Measurements from ENCODE around the gene CST3.
"Not testable (repeated sequence)": the region's sequence is repeated elsewhere in the genome, so short reads cannot be mapped to it uniquely, and the experiment has no call there.

Gene CST3

GRCh38 chr20:23627501-23627900 is 10.3 kb downstream of the CST3 start:
- DNase-seq (ENCODE audit: low spot score): no peak

GRCh38 chr20:23626040-23626620 is 11.6 kb downstream of the CST3 start:
- DNase-seq (ENCODE audit: low spot score): no peak

DNA sequence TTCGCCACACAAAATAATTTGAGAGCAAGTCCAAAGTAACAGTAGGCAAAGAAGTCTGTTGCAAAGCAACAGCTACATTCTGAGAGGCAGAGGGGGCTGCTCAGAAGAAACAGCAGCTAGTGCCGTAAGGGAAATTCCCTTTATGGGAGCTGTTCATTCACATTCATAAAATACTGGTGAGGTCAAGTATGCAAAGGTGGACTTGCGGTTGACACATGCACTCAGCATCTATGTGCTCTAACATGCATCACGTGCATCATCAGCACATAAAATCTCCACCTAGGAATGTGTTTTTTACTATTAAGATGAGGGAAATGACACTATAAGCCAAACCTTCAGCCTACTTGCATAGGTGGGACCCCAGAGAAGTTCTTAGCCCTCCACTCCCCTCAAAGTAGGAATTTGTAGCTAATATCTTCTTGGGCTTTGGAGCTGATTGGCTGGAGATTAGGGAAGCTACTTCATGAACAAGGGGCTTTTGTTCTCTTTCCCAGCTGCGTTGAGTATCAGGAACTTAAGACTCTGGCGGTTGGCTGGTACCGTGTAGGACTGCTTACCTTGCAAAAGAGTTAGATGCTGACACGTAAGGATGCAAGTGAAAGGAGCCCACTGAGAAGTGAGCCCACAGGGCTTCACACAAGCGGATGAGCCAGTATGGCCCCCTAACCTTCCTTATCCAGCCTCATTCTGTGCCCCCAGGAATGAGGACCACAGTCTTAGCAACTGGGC is 12.4 kb downstream of the CST3 start:
- DNase-seq (ENCODE audit: low spot score): no peak

DNA sequence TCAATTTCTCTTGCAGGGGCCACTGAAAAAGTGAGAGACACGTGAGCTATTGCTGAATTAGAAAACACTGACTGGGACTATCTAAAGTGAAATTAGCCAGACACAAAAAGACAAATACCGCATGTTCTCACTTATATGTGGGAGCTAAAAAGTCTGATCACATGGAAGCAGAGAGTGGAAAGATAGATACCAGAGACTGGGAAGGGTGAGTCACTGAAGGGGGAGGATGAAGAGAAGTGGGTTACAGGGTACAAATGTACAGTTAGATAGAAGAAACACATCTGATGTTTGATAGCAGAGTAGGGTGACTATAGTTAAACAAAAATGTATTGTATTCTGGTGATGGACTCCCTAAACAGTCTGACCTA is 13.4 kb downstream of the CST3 start:
- no peak for DNase-seq (ENCODE audit: low spot score)

DNA sequence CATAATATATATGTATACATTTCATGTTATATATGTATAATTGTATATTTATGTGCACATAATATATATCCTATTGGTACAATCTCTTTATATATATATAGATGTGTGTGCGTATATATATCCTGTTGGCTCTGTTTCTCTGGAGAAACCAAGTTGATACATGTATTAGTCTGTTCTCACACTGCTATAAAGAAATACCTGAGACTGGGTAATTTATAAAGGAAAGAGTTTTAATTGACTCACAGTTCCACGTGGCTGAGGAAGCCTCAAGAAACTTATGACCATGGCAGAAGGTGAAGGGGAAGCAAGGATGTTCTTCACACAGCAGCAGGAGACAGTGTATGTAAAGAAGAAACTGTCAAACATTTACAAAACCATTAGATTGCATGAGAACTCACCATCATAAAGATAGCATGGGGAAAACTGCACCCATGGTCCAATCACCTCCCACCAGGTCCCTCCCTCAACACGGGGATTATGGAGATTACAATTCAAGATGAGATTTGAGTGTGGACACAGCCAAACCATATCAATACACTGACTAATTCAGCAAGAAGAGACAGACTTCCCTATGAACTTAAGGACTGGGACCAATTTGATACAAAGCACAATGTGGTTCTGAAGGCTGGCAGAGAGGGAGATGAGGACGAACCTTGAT is 14.0 kb downstream of the CST3 start:
- DNase-seq (ENCODE audit: low spot score): no peak

GRCh38 chr20:23622839-23623343 is 14.9 kb downstream of the CST3 start:
- no peak for DNase-seq (ENCODE audit: low spot score)

- not testable (repeated sequence) for DNase-seq (ENCODE audit: low spot score)
Observed at GRCh38 chr20:23622401-23622800, 15.4 kb downstream of the CST3 start.

- DNase-seq (ENCODE audit: low spot score): not testable (repeated sequence)
Observed at GRCh38 chr20:23620670-23621386, 16.9 kb downstream of the CST3 start.

- no peak for DNase-seq (ENCODE audit: low spot score)
Observed at GRCh38 chr20:23614163-23614562, 23.6 kb downstream of the CST3 start.

DNA sequence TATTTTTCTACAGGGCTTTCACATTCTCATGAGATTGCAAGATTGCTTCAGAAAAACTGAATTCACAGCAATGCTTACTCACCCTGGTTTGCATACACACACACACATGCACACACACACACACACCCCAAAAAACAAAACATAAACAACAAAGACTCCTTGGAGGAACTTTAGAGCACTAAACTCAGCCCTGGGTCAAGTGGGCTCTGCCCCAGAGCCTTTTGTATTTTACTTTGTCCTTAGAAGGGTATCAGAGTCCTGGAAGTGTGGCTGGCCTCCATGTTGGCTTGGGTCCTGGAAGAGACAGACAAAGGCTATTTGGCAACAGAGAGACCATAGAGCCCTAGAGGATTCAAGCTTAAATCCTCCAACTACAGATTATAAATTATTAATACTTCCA is 24.1 kb downstream of the CST3 start:
- DNase-seq (ENCODE audit: low spot score): no peak

DNA sequence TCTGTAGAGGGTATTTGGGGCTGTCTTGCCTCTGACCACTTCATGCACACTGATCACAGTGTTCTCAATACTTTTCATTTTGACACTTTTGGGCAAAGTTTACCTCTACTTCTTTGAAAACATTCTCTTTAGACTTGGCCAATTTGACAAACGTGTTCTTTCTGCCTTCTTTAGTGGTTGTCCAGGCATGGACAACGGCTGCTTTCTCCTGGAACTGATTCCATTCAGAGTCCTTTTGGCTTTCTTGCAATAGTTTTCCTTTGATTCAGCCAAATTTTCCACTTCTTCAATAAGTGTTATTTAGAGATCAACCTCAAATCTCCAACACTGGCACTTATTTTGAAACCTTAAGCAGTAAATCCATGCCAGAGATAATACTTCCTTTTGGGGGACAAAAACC is 25.4 kb downstream of the CST3 start:
- DNase-seq (ENCODE audit: low spot score): no peak

DNA sequence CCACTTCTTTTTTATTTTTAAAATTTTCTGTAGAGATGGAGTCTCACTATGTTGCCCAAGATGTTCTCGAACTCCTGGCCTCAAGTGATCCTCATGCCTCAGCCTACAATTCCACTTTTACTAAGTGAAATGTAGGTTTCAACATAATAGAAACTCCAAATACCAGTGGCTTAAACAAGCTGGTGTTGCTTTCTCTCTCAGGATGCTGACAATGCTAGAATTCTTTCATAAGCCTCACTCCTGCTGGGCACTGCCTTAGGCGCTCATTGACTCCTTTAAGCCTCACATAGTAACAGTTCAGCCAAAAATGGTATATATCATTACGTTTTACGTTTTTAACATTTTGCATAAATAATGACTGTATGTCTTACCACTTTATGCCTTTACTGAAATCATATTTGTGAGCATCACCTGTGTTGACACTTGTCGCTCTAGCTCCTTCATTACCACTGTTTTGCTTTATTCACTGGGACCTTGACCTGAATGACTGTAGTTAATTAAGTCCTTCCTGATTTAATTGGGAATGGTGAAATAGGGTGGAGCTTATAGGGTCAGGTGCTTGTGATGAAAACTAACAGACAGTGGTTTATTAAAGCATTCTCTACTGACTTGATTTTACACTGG is 28.2 kb downstream of the CST3 start:
- no peak for DNase-seq (ENCODE audit: low spot score)

DNA sequence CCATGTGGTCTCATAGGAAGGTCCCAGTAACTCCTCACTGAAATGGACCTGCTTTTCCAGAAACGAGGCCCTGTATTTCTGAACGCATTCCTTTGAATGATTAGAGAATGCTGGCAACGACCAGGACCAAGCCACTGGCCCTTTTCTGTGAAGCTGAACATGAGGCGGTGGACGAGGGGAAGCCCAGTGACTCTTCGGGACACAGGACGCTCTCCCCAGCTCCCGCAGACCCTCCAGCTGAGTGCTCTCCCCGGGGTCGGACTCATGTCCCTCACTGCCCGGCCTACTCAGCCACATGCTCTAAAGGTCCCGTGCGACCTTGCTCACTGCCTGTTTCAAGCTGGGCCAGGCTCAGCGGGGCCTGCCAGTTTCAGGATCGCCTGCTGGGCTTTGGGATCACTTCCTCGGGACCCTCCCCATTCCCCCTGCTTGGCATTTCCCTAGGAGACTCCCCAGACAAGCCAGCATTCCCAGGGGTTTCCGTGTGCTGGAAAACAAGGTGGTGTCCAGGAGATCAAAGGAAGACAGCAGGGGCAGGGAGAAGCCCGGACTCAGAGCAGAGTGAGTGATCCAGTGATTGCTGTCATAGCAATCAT is 29.4 kb downstream of the CST3 start:
- no peak for DNase-seq (ENCODE audit: low spot score)

DNA sequence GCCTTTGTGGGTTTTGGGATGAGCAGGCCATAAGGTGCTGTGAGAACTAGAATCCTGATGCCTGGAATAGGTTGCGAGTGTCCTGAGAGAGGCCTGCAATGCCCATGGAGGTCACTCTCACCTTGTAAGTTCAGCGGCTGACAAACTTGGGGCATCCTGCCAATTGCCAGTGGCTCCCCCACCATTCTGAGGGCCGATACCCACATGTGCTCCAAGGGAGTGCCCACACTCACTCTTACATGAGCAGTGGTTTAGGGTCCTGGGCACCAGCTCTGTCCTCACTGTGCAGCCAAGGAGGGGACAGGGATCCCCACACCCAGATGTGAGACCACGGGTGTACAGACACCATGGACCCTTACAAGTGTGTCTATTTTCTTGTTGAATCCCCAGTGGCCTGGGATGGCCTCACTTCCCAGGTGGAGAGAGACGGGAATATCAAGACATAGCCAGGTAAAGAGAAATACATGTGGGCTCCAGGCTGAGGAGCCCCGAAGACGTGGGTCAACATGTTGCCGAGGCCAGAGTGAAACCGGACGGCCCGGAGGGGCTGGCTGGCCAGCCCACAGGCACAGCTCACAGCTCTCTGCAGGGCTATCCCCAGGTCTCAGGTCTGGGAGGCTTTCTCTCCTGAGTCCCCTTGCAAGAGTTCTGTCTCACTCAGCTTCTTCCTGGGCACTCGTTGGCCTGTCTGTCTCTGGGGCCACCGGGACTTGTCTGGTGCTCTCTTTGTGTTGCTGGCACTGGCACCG is 30.1 kb downstream of the CST3 start:
- DNase-seq (ENCODE audit: low spot score): no peak

DNA sequence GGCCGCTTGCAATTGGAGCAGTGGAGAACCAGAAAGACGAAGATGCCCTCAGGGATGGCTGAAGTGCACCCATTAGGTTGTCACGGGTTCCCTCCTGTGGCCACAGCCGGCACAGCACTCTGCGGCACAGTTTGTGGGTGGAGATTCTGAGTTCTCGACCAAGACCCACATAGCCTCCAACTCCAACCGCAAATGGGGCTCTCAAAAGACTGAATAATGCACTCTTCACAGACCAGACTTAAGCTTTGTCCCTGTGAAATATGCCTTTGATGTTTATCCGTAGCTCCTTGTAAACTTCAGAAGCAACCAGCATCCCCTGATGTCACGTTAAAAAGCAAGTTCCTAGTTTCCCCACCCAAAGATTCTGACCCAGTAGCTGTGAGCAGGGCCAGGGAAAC is 31.1 kb downstream of the CST3 start:
- peak; percentile 23 for DNase-seq (ENCODE audit: low spot score)

- no peak for DNase-seq (ENCODE audit: low spot score)
Observed at GRCh38 chr20:23605867-23606651, 31.7 kb downstream of the CST3 start, which contains the start of gene CST9. CST9 (minus strand) TSS chr20:23605917; CDS start chr20:23605864, 53 bp downstream.

DNA sequence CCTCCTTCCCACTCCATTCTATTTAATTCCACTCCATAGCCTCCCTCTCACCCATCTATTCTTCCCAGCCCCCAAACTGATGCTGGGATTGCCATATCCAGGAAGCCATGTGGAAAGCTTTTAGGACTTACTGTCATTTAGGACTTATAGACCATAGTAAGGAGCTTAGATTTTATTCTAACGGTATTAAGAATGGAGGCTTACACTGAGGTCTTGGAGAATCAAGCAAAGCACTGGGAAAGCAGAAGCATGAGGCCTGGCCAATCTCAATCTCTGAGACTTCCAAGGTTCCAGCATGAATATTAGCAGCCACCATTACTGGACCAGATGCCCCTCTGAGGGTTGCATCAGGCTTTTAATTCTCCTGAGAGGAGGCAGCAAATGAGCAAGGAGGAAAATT is 33.4 kb downstream of the CST3 start:
- no peak for DNase-seq (ENCODE audit: low spot score)

DNA sequence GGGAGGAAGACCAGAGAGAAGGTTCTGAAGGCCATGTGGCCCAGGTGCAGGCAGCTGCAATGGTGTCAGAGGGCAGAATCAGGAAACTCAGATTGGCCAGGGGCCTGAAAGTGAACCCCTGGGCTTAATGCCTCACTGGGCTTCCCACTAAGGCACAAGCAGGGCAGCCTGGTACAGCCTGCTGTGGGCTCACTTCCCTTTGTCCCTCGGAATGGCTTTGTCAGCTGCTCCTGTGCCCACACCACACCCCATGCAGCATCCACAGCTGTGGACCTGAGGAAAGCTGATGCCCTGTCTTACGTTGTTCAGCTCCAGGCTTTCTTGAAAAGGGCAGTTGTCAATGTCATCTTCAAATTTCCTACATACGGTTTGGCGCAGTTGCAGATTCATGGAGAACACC is 34.4 kb downstream of the CST3 start:
- no peak for DNase-seq (ENCODE audit: low spot score)

- no peak for DNase-seq (ENCODE audit: low spot score)
Observed at GRCh38 chr20:23602699-23603098, 35.1 kb downstream of the CST3 start.

DNA sequence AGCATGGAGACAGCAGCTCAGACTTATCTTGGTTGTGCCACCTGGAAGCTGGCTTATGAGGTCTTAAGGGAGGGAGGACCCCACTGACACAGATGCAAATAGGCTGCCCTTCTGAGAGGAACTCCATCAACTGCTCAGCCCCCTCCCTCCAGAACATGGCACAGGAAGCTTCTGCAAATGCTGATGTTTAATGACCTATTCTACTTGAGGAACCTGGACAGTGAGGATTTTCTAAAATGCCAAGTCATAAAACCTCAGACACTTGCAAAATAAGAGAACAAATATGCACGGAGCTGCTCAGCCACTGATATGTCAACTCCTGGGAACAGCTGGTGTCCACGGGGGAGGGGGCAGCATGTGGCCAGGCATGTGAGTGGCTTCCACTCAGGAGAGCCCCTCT is 35.5 kb downstream of the CST3 start:
- DNase-seq (ENCODE audit: low spot score): no peak

Data from hematopoietic multipotent progenitor cell treated with erythropoietin and hydrocortisone succinate and interleukin-3 and kit ligand, for 15 days (in vitro differentiated cells).